Gastroesophageal sphincter (tissue), 4 donors: ENCODE measurements around the gene APLP1. TPM values are rescaled to one million over a fixed set of nuclear protein-coding genes. Genes with fewer than 3 reads are reported as not detected.

Experiments
- ATAC-seq: fragments of 150-250 bp; one replicate; pipeline ENCODE4 v1.9.1; 2016; ENCODE audit warnings: mild to moderate bottlenecking, moderate library complexity
- H3K27ac ChIP-seq, 4 donors: fragments of 200-600 bp; sonication (generic) in 3 of 4; 1 replicate in 3 of 4; 2 replicates in 1 of 4; pipeline ENCODE4 v1.5.1; 2016 to 2019
- H3K27me3 ChIP-seq: fragments of 200-600 bp; sonication (generic); one replicate; pipeline ENCODE4 v1.5.1; 2019
- H3K36me3 ChIP-seq, 2 donors: fragments of 200-600 bp; sonication (generic); one replicate each; pipeline ENCODE4 v1.5.1; 2019; ENCODE audit warnings: control low read depth in 1 of 2
- H3K4me1 ChIP-seq, 3 donors: fragments of 200-600 bp; sonication (generic); 1 replicate in 2 of 3; 2 replicates in 1 of 3; pipeline ENCODE4 v1.5.1; 2016 to 2019; ENCODE audit warnings: control low read depth in 2 of 3
- H3K4me3 ChIP-seq, 2 donors: fragments of 200-600 bp; sonication (generic); one replicate each; pipeline ENCODE4 v1.5.1; 2019; ENCODE audit warnings: mild to moderate bottlenecking in 1 of 2, moderate library complexity in 1 of 2
- H3K9me3 ChIP-seq, 3 donors: fragments of 200-600 bp; sonication (generic); one replicate each; pipeline ENCODE4 v1.5.1; 2017 to 2019; ENCODE audit warnings: control low read depth in 2 of 3
- CTCF ChIP-seq, 4 experiments: fragments of 200-600 bp in 2 of 4; fragments of 450-650 bp in 2 of 4; sonication (generic) in 1 of 4; IDR thresholded peaks; one replicate each; pipeline ENCODE4 v1.5.1; 2017 to 2019; ENCODE audit warnings: antibody characterized with exemption in 4 of 4, mild to moderate bottlenecking in 2 of 4, moderate library complexity in 2 of 4
- EP300 ChIP-seq: sonication (generic); formaldehyde crosslinking; IDR thresholded peaks from one replicate; pipeline ENCODE4 v1.6.1; 2017; ENCODE audit warnings: antibody characterized with exemption, mild to moderate bottlenecking
- POLR2A ChIP-seq, 2 donors: fragments of 450-650 bp; IDR thresholded peaks; one replicate each; pipeline ENCODE4 v1.6.1; 2017; ENCODE audit warnings: antibody characterized with exemption in 2 of 2, mild to moderate bottlenecking in 2 of 2, moderate library complexity in 1 of 2
- POLR2AphosphoS5 ChIP-seq: sonication (generic); formaldehyde crosslinking; IDR thresholded peaks from one replicate; pipeline ENCODE4 v1.6.1; 2017; ENCODE audit warnings: antibody characterized with exemption
- WGBS, 2 donors: methylation state at CpG; one replicate each; pipeline ENCODE4 v1.1.5; 2018; ENCODE audit warnings: low coverage in 1 of 2; 5-methylcytosine and 5-hydroxymethylcytosine counted together
- total RNA-seq, 4 donors: library from RNA; depleted of rRNA; stranded (reverse); fragments of >200 nt; gene quantifications; one replicate each; pipeline ENCODE4 v1.1.0, GENCODE V29; 2016

APLP1 gene
- total RNA-seq, 4 donors from 2014 or later, result 4.7 to 10.0 (median 8.8) TPM

- H3K4me1 ChIP-seq, result peaks cover 0 to 23% (median 12%) of the 10 kb centered on the region in 3 donors
- no peak for ATAC-seq
- H3K36me3 ChIP-seq, result no peaks in the 10 kb centered on the region
- peaks cover 0 to 17% (median 3%) of the 10 kb centered on the region in 3 donors for H3K9me3 ChIP-seq
- TF ChIP-seq POLR2AphosphoS5 (no peak), POLR2A (IDR thresholded peaks at IDR 0.05) (no peak), EP300 (no peak), CTCF (IDR thresholded peaks at IDR 0.05) (no peak)
- peaks cover 86% of the 10 kb centered on the region for H3K27me3 ChIP-seq
- WGBS, 2 donors, result 77% methylated on average over 4 of the region's 4 CpGs
- H3K4me3 ChIP-seq, result no peak overlapping the region
- H3K27ac ChIP-seq, result no peak overlapping the region
Observed at GRCh38 chr19:35842666-35843272, 25.6 kb upstream of the APLP1 start.

- WGBS, 2 donors, result 0% methylated on average over 2 of the region's 42 CpGs; no CpG with 5 or more reads in 1 of the 2 donors
- no peak for ATAC-seq
- Histone ChIP-seq H3K9me3 (peaks cover 0 to 7% (median 2%) of the 10 kb centered on the region in 3 donors), H3K27ac (no peak overlapping the region), H3K36me3 (no peaks in the 10 kb centered on the region), H3K4me1 (peaks cover 0 to 23% (median 12%) of the 10 kb centered on the region in 3 donors), H3K27me3 (peaks cover 87% of the 10 kb centered on the region), H3K4me3 (no peak overlapping the region)
- TF ChIP-seq EP300, result no peak
- no peak for TF ChIP-seq POLR2A (IDR thresholded peaks at IDR 0.05)
- no peak for TF ChIP-seq CTCF (IDR thresholded peaks at IDR 0.05)
- no peak for TF ChIP-seq POLR2AphosphoS5
Observed at GRCh38 chr19:35843676-35844481, 24.5 kb upstream of the APLP1 start.

GRCh38 chr19:35844482-35845214, 23.7 kb upstream of the APLP1 start:
- no peaks in the 10 kb centered on the region for H3K9me3 ChIP-seq
- peak overlapping the region in 1 of 2 donors; percentile 36 for H3K4me3 ChIP-seq
- no peak overlapping the region for H3K27ac ChIP-seq
- TF ChIP-seq EP300 (no peak), CTCF (IDR thresholded peaks at IDR 0.05) (no peak), POLR2A (IDR thresholded peaks at IDR 0.05) (no peak), POLR2AphosphoS5 (no peak)
- ATAC-seq, result no peak
- no peaks in the 10 kb centered on the region for H3K36me3 ChIP-seq
- H3K27me3 ChIP-seq, result peaks cover 87% of the 10 kb centered on the region
- 21 to 58% methylated on average over 6 to 16 of the region's 16 CpGs for WGBS, 2 donors
- peaks cover 0 to 23% (median 12%) of the 10 kb centered on the region in 3 donors for H3K4me1 ChIP-seq

- no peaks in the 10 kb centered on the region for H3K9me3 ChIP-seq
- peaks cover 95% of the 10 kb centered on the region for H3K27me3 ChIP-seq
- TF ChIP-seq EP300, result no peak
- no peak for TF ChIP-seq POLR2A (IDR thresholded peaks at IDR 0.05)
- no peak for TF ChIP-seq POLR2AphosphoS5
- TF ChIP-seq CTCF (IDR thresholded peaks at IDR 0.05), result no peak
- H3K27ac ChIP-seq, result no peak overlapping the region
- H3K4me1 ChIP-seq, result peaks cover 0 to 23% (median 12%) of the 10 kb centered on the region in 3 donors
- no peaks in the 10 kb centered on the region for H3K36me3 ChIP-seq
- 7 to 16% methylated on average over 11 to 14 of the region's 63 CpGs for WGBS, 2 donors
- ATAC-seq, result peak; percentile 34
- peak overlapping the region in 1 of 2 donors; percentile 36 for H3K4me3 ChIP-seq
Observed at GRCh38 chr19:35845215-35846037, 22.9 kb upstream of the APLP1 start.
